Thymus (tissue), 11 donors: ENCODE data around the gene ZBTB48. TPM values are rescaled to one million over a fixed set of nuclear protein-coding genes. Genes with fewer than 3 reads are reported as not detected.
"Not testable (repeated sequence)": the region's sequence is repeated elsewhere in the genome, so short reads cannot be mapped to it uniquely, and the experiment has no call there.

Experiments
- DNase-seq, 9 donors: peaks; one replicate each; pipeline ENCODE4 v3.0.0-alpha.2; 2013; ENCODE audit warnings: low spot score in 9 of 9, low read depth in 6 of 9, missing footprints in 1 of 9
- H3K27ac ChIP-seq, 2 donors: one replicate each; pipeline ENCODE4 v1.5.1; 2013; ENCODE audit warnings: control low read depth in 1 of 2, low read depth in 1 of 2, low read length in 1 of 2, mild to moderate bottlenecking in 1 of 2, moderate library complexity in 1 of 2
- H3K27me3 ChIP-seq, 2 donors: one replicate each; pipeline ENCODE4 v1.5.1; 2013; ENCODE audit warnings: low read length in 1 of 2; ENCODE audit not compliant: control insufficient read depth in 2 of 2, insufficient read depth in 1 of 2
- H3K36me3 ChIP-seq, 2 donors: one replicate each; pipeline ENCODE4 v1.5.1; 2013; ENCODE audit warnings: low read length in 1 of 2, mild to moderate bottlenecking in 1 of 2, moderate library complexity in 1 of 2; ENCODE audit not compliant: control insufficient read depth in 2 of 2, insufficient read depth in 2 of 2
- H3K4me1 ChIP-seq, 2 donors: one replicate each; pipeline ENCODE4 v1.5.1; 2013; ENCODE audit warnings: low read length in 2 of 2; ENCODE audit not compliant: control insufficient read depth in 2 of 2, insufficient read depth in 2 of 2
- H3K4me3 ChIP-seq, 2 donors: one replicate each; pipeline ENCODE4 v1.5.1; 2013; ENCODE audit warnings: low read length in 2 of 2, control low read depth in 1 of 2, mild to moderate bottlenecking in 1 of 2
- H3K9me3 ChIP-seq, 2 donors: one replicate each; pipeline ENCODE4 v1.5.1; 2013; ENCODE audit warnings: low read length in 1 of 2, mild to moderate bottlenecking in 1 of 2; ENCODE audit not compliant: control insufficient read depth in 2 of 2, insufficient read depth in 1 of 2
- WGBS: extraction: QIAGEN DNeasy Blood & Tissue Kit; methylation state at CpG from one replicate; pipeline ENCODE4 v1.1.7; 2013; 5-methylcytosine and 5-hydroxymethylcytosine counted together
- polyA plus RNA-seq: library from polyadenylated mRNA; stranded (reverse); fragments of 200-250 nt; gene quantifications from one replicate; pipeline ENCODE4 v1.2.3, GENCODE V29; 2013
- total RNA-seq: library from RNA; stranded (reverse); fragments of 120-200 nt; gene quantifications from one replicate; pipeline ENCODE4 v1.2.4, GENCODE V29; 2013
- donor health status: healthy.

ZBTB48 gene
- total and polyA plus RNA-seq, 2 donors = 30.7 to 124 TPM

GRCh38 chr1:6593810-6594209, 14.0 kb downstream of the ZBTB48 start:
- Histone ChIP-seq H3K4me1 (peaks cover 6% of the 10 kb centered on the region in 2 donors), H3K36me3 (peaks cover 66 to 77% of the 10 kb centered on the region in 2 donors), H3K4me3 (no peak overlapping the region), H3K27me3 (no peaks in the 10 kb centered on the region), H3K9me3 (peaks cover 0 to 1% of the 10 kb centered on the region in 2 donors), H3K27ac (no peak overlapping the region)
- no peak for DNase-seq
- 98% methylated on average over 15 of the region's 15 CpGs for WGBS

DNA sequence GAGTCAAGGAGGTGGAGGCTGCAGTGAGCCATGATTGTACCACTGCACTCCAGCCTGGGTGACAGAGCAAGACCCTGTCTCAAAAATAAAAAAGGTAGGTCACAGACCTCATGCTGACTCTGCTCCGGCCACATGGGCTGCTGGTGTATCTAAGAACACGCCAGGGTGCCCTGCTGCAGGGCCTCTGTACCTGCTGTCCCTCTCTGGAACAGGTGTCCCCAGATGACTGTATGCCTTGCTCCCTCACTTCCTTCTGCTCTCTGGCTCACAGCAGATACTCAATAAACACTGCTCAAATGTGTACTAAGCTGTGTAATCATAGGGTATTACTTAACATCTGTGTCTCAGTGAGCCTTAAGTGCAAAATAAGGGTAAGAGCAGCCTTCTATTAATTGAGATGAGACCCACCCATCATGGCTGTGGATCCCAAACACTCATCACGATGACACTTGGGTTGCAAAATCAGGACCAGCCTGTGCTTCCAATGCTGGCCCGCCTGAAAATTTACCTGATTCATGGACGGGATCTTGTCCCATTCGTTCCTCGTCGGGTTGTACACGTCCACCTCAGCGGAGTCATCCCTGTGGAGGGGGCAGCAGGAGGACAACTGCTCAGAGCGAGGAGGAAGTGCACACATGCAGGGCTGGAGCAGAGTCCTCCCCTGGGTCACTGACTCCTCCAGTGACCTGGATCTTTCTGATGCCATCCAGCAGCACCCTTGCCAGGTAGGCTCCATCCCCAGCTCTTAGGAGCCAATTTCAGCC, 15.4 kb downstream of the ZBTB48 start:
- H3K9me3 ChIP-seq = peaks cover 0 to 1% of the 10 kb centered on the region in 2 donors
- WGBS = 94% methylated on average over 11 of the region's 11 CpGs
- H3K36me3 ChIP-seq = peaks cover 56 to 68% of the 10 kb centered on the region in 2 donors
- no peaks in the 10 kb centered on the region for H3K27me3 ChIP-seq
- no peak overlapping the region for H3K27ac ChIP-seq
- no peak for DNase-seq
- no peak overlapping the region for H3K4me3 ChIP-seq
- peaks cover 15 to 19% of the 10 kb centered on the region in 2 donors for H3K4me1 ChIP-seq

DNA sequence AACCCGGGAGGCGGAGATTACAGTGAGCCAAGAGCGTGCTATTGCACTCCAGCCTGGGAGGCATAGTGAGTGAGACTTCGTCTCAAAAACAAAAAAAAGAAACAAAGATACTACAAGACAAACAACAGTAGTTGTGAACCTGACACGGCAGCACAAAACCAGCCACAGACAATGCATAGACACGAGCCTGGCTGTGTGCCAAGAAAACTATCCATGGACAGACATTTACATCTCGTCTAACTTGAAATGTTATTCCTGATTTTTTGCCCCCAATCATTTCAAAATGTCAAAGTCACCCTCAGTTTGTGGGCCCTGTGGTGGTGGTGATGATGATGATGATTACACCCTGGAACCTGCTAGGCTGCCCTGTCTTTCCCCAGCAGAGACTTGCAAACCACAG, 16.6 kb downstream of the ZBTB48 start:
- DNase-seq = no peak
- H3K27me3 ChIP-seq = peaks cover 0 to under 1% of the 10 kb centered on the region in 2 donors
- H3K4me1 ChIP-seq = peaks cover 15 to 26% of the 10 kb centered on the region in 2 donors
- H3K36me3 ChIP-seq = peaks cover 51 to 62% of the 10 kb centered on the region in 2 donors
- H3K27ac ChIP-seq = no peak overlapping the region
- no peak overlapping the region for H3K4me3 ChIP-seq
- H3K9me3 ChIP-seq = peaks cover 0 to 1% of the 10 kb centered on the region in 2 donors
- WGBS = 95% methylated on average over 7 of the region's 7 CpGs

DNA sequence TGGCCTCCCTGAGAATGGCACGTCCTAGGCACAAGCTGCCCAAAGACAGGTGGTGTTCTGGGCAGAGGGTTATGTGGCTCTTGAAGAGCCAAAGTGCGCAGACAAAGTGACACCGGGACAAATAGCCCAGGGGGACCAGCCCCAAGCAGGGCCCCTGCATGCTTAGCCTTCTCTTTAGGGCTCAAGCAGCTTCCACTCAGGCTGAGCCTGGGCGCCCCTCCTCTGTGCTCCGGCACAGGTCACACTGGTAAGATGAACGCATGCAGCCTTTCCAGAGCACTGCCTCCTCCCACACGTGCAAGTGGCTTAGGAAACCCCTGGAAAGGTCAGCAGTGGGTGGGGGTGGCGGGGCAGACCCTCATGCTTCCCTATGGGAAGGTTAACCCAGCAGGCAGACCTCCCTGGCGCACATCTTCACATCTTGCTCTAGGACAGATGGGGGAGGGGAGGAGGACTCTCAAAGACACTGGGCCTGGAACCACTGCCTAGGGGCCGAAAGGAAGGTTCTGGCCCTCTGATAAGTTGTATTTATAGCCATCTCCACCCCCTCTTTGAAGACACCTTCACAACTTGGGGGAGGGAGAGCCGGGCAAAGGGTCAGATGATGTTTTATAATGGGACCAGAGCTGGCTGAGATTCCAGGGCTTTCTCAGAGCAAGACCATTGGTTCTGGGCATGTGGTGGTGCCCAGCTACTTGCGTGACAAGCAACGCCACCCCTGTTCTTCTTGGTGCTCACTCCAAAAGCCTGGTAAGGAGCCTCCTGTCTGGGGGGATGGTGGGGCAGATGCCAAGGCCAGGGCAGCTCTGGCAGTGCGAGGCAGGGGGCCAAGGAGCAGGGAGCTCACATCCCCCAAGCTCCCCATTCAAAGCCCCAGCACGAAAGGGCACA, 17.3 kb downstream of the ZBTB48 start:
- H3K4me1 ChIP-seq = peaks cover 15 to 29% of the 10 kb centered on the region in 2 donors
- peaks cover 0 to 5% of the 10 kb centered on the region in 2 donors for H3K27me3 ChIP-seq
- WGBS = 94% methylated on average over 15 of the region's 15 CpGs
- H3K9me3 ChIP-seq = no peaks in the 10 kb centered on the region
- no peak for DNase-seq
- peaks cover 48 to 57% of the 10 kb centered on the region in 2 donors for H3K36me3 ChIP-seq
- no peak overlapping the region for H3K4me3 ChIP-seq
- H3K27ac ChIP-seq = no peak overlapping the region

DNA sequence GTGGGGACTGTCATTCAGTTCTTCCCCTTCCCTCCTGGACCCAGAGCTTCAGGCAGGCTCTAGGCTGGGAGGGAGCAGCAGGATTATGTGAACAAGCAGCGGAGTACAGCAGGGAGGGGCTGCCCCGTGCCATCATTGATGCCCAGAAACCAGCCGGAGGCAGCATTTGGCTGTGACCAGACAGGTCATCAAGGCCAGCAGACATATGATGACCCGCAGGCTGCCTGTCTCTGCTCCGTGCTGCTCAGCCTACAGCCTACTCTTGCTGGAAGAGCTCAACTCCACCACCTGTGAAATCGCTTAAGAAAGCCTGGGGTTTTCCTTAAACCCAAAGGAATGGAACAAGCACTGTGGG, 18.0 kb downstream of the ZBTB48 start:
- no peak overlapping the region for H3K27ac ChIP-seq
- no peaks in the 10 kb centered on the region for H3K9me3 ChIP-seq
- no peak overlapping the region for H3K4me3 ChIP-seq
- H3K27me3 ChIP-seq = peaks cover 0 to 5% of the 10 kb centered on the region in 2 donors
- 95% methylated on average over 6 of the region's 6 CpGs for WGBS
- peaks cover 46 to 53% of the 10 kb centered on the region in 2 donors for H3K36me3 ChIP-seq
- peaks cover 15 to 29% of the 10 kb centered on the region in 2 donors for H3K4me1 ChIP-seq
- no peak for DNase-seq

- peaks cover 17 to 42% of the 10 kb centered on the region in 2 donors for H3K4me1 ChIP-seq
- no peaks in the 10 kb centered on the region for H3K9me3 ChIP-seq
- DNase-seq = peak in 3 of 9 donors; percentile 55 to 81 (median 65)
- WGBS = 68% methylated on average over 31 of the region's 31 CpGs
- peak overlapping the region; percentile 77 to 92 for H3K4me3 ChIP-seq
- H3K27ac ChIP-seq = peak overlapping the region; percentile 47 to 78
- H3K36me3 ChIP-seq = peaks cover 32 to 37% of the 10 kb centered on the region in 2 donors
- peaks cover 0 to 5% of the 10 kb centered on the region in 2 donors for H3K27me3 ChIP-seq
Observed at GRCh38 chr1:6599141-6599975, 19.6 kb downstream of the ZBTB48 start.

DNA sequence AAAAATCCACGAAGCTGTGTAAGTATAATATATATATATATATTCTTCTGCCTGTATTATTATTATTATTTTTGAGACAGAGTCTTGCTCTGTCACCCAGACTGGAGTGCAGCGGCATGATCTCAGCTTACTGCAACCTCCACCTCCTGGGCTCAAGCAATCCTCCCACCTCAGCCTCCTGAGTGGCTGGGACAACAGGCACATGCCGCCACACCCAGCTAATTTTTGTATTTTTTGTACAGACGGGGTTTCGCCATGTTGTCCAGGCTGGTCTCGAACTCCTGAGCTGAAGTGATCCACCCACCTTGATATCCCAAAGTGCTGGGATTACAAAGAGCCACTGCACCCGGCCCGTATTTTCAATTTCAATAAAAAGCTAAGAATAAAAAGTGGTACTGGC, 20.2 kb downstream of the ZBTB48 start:
- peaks cover 17 to 43% of the 10 kb centered on the region in 2 donors for H3K4me1 ChIP-seq

GRCh38 chr1:6600410-6601048, 20.7 kb downstream of the ZBTB48 start:
- peaks cover 28% of the 10 kb centered on the region in 2 donors for H3K36me3 ChIP-seq
- peak overlapping the region; percentile 77 to 92 for H3K4me3 ChIP-seq
- no peaks in the 10 kb centered on the region for H3K9me3 ChIP-seq
- WGBS = 21% methylated on average over 10 of the region's 10 CpGs
- H3K27ac ChIP-seq = peak overlapping the region; percentile 20 to 47
- peaks cover 17 to 43% of the 10 kb centered on the region in 2 donors for H3K4me1 ChIP-seq
- peaks cover 0 to 5% of the 10 kb centered on the region in 2 donors for H3K27me3 ChIP-seq
- no peak for DNase-seq

More for the DNA sequence above, 20.2 kb downstream of the ZBTB48 start:
- H3K9me3 ChIP-seq, DNase-seq, H3K27me3 ChIP-seq: not testable (repeated sequence)
- peaks cover 32 to 34% of the 10 kb centered on the region in 2 donors for H3K36me3 ChIP-seq
- H3K4me3 ChIP-seq = peak overlapping the region; percentile 77 to 92
- peak overlapping the region; percentile 3 to 47 for H3K27ac ChIP-seq
- 28% methylated on average over 8 of the region's 8 CpGs for WGBS
